HG03135 (cell line): ENCODE results near the gene ULK4.
"Not testable (repeated sequence)": the region's sequence is repeated elsewhere in the genome, so short reads cannot be mapped to it uniquely, and the experiment has no call there.

Experiments used
- ATAC-seq: cut with Tn5 transposase; IDR thresholded peaks from one replicate; pipeline ENCODE4 v1.9.1; 2021; ENCODE audit warnings: mild to moderate bottlenecking, moderate library complexity; ENCODE audit not compliant: unreplicated experiment

The ULK4 gene

DNA sequence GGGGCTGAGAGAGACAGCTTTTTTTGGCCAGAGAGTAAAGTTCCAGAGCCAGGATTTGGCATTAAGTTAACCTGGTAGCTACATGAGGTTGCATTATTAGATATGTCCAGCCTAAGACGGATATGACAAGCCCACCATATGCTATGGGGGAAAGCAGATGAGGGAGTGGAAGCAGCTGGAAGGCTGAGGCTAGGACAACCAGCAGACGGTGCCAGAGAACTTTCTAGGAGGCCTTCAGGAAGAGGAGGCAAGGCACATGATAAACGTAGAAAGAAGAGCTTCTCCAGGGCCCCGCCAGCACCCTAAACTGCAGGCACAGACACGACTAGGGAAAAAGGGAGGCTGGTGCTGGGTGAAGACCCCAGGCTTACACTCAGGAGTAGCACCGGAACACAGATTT is 675.6 kb downstream of the ULK4 start:
- no peak for ATAC-seq

DNA sequence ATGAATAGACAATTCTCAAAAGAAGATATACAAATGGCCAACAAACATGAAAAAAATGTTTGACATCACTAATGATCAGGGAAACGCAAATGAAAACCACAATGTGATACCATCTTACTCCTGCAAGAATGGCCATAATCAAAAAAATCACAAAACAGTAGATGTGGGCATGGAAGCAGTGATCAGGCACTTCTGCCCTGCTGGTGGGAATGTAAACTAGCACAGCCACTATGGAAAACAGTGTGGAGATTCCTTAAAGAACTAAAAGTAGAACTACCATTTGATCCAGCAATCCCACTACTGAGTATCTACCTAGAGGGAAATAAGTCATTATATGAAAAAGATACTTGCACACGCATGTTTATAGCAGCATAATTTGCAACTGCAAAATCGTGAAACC is 677.0 kb downstream of the ULK4 start:
- ATAC-seq: not testable (repeated sequence)

DNA sequence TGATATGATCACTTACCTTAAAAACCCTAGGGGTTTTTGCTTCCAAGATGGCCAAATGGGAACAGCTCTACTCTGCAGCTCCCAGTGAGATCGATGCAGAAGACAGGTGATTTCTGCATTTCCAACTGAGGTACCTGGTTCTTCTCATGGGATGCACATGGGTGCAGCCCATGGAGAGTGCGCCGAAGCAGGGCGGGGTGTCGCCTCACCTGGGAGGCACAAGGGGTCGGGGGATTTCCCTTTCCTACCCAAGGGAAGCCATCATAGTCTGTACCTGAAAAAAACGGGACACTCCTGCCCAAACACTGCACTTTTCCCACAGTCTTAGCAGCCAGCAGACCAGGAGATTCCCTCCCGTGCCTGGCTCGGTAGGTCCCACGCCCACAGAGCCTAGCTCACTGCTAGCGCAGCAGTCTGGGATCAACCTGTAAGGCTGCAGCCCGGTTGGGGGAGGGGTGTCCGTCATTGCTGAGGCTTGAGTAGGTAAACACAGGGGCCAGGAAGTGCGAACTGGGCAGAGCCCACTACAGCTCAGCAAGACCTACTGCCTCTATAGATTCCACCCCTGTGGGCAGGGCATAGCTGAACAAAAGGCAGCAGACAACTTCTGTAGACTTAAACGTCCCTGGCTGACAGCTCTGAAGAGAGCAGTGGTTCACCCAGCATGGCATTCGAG is 684.0 kb downstream of the ULK4 start:
- no peak for ATAC-seq

GRCh38 chr3:41276191-41276590 is 685.7 kb downstream of the ULK4 start:
- ATAC-seq: no peak

DNA sequence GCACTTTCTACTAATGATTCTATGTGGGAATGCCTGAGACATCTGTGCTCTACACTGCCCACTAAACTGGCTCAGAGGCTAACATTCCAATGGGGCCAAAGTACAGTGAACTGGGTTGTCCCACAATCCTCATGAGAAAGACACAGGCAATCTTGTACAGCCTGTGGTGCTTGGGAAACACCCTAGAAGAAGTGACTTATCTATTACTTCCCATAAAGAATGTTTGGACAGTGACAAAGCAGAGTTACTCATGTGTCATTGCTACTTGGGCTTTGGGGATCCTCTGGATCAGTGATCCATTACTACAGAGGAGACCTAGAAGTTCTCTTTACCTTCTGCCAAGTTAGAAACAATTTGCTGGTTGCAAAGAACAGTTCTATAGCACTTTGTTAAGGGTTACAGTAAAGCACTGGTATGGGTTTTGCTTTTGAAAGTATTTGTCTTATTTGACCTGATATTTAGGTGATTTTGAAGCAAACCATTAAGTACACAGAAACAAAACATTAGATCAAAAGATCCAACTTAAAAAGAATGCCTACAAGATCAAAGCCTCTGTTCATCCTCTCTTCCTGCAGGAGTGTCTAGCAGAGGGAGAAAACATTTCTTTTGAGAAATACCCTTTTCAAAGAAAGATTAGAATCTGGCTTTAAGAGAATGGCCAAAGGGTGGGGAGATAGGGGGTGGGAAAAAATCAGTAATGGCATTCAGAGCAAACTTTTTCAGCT is 686.8 kb downstream of the ULK4 start:
- no peak for ATAC-seq

- ATAC-seq: no peak
Observed at GRCh38 chr3:41272667-41273066, 689.2 kb downstream of the ULK4 start.

DNA sequence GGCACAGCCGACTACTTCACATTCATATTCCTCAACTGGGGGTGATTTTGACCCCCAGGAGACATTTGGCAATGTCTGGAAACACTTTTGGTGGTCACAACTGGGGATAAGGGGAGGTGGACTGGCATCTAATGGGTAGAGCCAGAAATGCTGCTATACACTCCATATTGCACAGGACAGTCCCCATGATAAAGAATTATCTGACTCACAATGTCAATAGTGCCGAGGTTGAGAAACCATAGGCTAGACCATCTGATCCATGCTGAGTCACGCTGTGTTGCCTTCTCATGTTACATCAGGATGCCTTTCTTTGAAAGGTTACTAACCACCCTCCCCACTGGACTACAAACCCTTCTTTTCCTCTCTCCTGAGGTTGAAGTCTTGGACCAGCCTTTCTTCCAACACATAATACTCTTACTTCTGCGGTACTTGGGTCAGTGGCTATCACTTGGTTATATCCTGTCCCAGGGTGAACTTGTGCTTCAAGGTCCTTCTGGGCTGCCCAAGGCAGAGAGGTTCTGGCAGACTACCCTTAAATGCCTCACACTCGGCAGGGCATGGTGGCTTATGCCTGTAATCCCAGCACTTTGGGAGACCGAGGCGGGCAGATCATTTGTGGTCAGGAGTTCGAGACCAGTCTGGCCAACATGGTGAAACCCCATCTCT is 693.8 kb downstream of the ULK4 start:
- ATAC-seq: no peak

DNA sequence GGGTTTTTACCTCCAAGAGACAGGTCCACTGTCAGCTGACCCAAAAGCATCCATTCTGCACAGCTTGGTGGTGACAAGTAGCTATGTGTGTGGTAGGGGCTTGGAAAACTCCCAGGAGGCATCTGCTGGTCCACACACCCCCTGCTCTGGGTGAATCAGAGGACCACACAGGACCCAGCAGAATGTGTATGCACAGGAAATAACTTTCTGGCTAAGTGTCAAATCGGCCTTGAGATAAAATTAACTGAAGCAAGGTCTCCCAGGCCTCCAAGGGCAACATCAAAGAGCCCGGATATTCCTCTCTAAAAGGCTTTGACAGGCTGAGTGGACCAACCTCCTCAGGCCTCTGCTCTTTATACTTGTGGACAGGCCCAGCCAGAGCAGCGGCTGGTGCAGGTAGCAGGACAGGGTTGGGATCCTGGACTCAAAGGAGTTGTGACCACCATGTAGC is 696.1 kb downstream of the ULK4 start:
- no peak for ATAC-seq

GRCh38 chr3:41265011-41265545 is 696.8 kb downstream of the ULK4 start:
- no peak for ATAC-seq

DNA sequence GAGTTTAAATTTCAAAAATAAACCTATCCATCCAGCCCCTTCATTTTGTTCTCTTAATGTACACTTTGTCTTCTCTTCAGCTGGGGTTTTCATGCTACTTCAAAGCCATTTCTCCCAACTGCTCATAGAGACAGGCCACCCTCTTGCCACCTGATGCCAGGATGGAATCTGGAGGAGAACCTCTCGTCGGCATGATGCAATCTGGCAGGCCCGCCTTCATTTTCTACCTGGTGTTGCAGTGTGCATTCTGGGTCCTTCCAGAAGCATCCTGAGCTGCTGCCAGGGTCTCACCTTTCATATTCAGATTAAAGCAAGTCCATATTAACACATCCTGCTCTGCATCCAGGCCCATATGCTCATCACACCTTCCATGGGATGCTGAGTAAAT is 701.8 kb downstream of the ULK4 start:
- ATAC-seq: no peak

DNA sequence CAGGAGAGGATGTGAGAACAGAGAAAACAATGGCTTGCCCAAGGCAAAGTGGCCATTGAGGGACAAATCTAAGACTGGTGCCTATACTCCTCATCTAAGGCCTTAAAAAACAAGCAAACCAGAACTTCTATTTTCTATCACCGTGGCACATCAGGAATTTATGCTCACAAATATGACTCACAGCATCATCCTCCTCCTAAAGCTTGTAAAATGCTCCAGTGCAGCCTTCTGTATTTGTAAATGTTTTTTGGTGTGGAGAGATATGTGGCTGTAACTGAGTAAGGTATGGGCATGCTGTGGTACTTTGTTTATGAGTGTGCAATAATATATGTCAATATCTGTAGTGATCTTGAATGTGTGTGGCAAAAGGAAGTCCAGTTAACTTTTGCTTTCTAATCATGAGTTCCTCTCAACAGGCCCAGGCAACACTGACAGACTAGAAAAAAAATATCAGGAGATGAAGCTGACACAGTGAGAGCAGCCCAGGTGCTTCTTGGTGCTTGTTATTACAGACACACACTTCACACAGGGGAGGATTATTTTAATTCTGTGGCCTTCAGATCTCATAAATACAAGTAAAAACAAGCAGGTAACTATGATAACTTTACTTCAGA is 702.3 kb downstream of the ULK4 start:
- ATAC-seq: no peak

GRCh38 chr3:41258239-41258800 is 703.6 kb downstream of the ULK4 start:
- ATAC-seq: no peak

GRCh38 chr3:41251593-41251992 is 710.3 kb downstream of the ULK4 start:
- ATAC-seq: no peak

GRCh38 chr3:41250825-41251224 is 711.1 kb downstream of the ULK4 start:
- no peak for ATAC-seq

GRCh38 chr3:41249318-41249717 is 712.6 kb downstream of the ULK4 start:
- ATAC-seq: no peak

- ATAC-seq: no peak
Observed at GRCh38 chr3:41248525-41248924, 713.4 kb downstream of the ULK4 start.

DNA sequence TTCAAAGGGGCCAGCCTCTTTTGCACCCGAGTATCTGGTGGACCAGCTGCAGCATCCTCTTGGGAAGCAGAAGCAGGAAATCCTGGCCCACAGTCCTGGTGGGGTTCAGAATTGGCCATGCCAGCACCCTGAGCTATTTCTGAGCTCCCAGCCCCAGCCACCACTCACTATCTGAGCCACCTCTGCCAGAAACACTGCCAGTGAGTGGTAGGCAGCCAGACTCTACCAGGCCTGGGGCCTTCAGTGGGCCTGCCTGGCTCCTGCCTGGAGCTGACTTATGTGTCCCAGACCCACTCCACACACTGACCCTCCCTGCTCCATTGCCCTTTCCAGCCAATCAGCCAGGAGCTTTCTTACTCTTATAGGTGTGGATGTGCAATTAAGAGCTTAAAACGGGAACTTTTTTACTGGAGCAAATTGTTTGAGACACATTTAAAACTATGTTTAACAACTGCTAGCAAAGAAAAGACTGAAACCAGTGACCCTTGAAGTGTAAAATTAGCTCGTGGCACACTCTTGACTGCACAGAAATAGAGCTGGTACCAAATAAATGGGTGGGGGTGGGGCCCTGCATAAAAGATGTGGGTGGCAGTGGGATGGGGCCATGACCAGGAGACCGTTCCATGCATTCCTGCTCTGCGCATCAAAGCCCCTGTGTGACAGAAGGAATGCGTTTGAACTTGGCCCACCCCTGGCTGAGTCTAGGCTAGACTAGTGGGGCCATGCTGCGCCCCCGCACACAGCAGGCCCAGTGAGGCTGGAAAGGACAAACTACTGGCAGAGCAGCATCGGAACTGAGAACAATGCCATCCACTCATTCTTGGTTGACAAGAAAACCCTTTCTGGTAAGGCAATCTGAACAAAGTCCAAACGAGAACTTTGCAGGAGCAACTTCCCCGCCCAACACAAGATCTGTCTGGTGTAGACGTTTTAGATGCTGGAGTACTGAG is 714.6 kb downstream of the ULK4 start:
- ATAC-seq: no peak

DNA sequence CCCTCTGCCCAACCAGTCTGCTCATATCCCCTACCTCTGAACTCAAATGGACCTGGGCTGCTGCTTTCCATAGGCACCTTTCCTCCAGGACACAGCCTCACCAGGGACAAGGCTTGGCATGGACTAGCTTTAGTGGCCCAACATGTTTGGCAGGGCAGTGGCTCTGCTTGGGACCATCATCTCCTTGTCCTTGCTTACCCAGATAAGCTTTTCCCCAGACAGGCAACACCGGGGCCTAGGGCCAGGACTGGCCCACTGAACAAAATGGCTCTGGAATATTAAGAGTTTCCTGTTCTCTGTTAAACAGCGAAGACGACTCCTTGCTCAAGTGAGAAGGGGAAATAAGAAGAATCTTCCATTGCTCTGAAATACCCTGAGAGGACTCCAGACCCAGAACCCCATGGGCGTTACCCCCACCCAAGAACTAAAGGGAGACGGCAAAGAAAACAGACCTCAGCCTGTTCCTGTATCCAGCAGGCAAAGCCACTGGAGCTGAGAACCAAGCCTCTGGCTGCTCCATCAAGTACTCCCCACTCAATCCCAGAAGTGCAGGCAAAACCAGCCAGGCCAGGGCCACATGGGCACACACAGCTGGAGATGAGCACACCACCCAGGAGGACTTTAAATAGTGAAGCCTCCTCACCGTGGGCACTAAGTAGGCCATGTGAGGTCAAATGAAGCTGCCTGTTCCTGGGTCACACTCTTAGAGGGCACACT is 717.1 kb downstream of the ULK4 start:
- no peak for ATAC-seq

GRCh38 chr3:41243183-41243582 is 718.7 kb downstream of the ULK4 start:
- ATAC-seq: no peak
